OCI-LY7 (cell line): ENCODE measurements around the gene DIPK1B.

Experiments used
- CTCF ChIP-seq: fragments of 200-600 bp; sonication (generic); conservative IDR thresholded peaks from 2 replicates; pipeline ENCODE4 v1.5.1; 2014; ENCODE audit warnings: mild to moderate bottlenecking, antibody characterized with exemption, low read length, moderate library complexity, mixed read lengths
- EZH2phosphoT487 ChIP-seq: fragments of 200-600 bp; sonication (generic); IDR thresholded peaks from 2 replicates; pipeline ENCODE4 v1.6.1; 2018; ENCODE audit warnings: low read depth, borderline replicate concordance, mild to moderate bottlenecking, mixed run types, antibody characterized with exemption, low read length, moderate library complexity, mixed read lengths

- TF ChIP-seq CTCF (no peak), EZH2phosphoT487 (no peak)
Measured at GRCh38 chr9:136740491-136740890, 28.1 kb downstream of the DIPK1B start.
